Kasumi-1 (cell line): ENCODE measurements around the gene MOB3A.
A peak's percentile ranks its signal among the peaks of the same experiment; 100 is the strongest.
"Not testable (repeated sequence)": the region's sequence is repeated elsewhere in the genome, so short reads cannot be mapped to it uniquely, and the experiment has no call there.

Source experiments
- DNase-seq, 2 experiments: peaks; one replicate each; lab custom pipeline; 2025; lab: John Stamatoyannopoulos, UW

The MOB3A gene

GRCh38 chr19:2096034-2096479 is at the start of gene MOB3A:
TSS of gene MOB3A (minus strand) at chr19:2096326. CDS start at chr19:2078560, 17,766 bp downstream.
- DNase-seq = peak; percentile 75 to 80

DNA sequence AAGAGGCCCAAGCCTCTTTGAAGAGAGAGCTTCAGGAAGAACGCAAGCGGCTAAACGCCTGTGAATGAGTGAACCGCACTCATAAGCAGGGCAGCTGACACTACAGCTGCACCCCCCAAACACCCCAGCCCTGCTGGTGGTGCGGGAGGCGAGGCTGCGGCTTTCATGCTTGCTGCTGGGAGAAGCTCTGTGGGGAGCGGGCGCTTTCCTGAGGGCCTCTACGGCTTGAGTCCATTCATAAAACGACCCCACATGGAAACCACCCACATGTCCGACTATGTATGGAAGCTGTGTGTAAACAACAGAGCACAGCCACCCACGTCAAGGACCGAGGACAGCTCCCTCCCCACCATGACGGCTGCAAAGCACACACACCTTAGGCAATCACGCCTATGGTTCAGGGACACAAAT is 49.7 kb upstream of the MOB3A start:
- no peak for DNase-seq

GRCh38 chr19:2144190-2144589 is 48.1 kb upstream of the MOB3A start:
- no peak for DNase-seq

- no peak for DNase-seq
Measured at GRCh38 chr19:2142173-2142829, 46.2 kb upstream of the MOB3A start.

DNA sequence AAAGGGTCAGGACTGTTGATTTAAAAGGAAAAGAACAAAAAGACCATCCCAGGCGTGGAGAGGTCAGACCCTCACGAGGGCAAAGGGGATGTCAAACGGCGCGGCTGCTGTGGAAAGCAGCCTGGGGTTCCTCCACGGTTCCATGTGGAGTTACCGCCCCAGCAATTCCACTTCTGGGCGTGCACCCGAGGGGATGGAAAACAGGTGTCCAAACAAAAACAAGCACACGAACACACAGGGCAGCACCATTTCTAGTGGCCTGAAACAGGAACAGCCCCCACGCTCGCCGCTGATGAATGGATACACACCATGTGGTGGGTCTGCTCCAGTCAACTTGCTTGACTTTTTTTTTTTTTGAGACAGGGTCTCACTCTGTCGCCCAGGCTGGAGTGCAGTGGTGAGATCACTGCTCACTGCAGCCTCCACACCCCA is 44.0 kb upstream of the MOB3A start:
- no peak for DNase-seq

GRCh38 chr19:2139385-2140137 is 43.4 kb upstream of the MOB3A start:
- no peak for DNase-seq

DNA sequence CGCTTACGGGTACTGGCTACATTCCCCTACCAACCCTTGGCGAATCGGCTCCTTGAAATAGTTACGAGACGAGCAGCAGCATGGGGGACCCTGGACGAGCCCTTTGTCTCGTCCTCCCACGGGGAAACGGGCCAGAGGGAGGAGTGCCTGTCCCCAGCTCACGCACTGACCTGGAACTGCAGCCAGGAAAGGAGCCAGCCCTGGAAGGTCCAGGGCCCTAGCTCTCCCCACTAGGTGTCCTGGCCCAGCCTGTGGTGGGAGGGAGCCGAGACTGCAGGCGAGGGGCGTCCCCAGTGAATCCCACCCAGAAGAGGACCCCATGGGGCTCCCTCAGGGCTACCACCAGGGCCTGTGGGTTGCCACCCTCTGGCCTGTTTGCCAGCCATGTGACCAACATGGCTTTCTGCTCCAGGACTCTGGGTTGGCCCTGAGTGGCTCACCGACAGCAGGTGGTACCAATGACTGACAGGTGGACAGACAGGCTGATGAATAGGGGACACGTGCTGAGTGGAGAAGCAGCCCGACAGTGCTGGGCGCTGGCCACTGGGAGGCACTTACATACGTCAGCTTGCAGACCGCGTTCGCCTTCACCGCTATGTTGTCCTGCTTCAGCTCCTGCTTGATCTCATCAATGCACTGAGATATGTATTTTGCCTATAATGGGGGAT is 42.1 kb upstream of the MOB3A start:
- no peak for DNase-seq

GRCh38 chr19:2136796-2137195 is 40.7 kb upstream of the MOB3A start:
- DNase-seq = no peak

DNA sequence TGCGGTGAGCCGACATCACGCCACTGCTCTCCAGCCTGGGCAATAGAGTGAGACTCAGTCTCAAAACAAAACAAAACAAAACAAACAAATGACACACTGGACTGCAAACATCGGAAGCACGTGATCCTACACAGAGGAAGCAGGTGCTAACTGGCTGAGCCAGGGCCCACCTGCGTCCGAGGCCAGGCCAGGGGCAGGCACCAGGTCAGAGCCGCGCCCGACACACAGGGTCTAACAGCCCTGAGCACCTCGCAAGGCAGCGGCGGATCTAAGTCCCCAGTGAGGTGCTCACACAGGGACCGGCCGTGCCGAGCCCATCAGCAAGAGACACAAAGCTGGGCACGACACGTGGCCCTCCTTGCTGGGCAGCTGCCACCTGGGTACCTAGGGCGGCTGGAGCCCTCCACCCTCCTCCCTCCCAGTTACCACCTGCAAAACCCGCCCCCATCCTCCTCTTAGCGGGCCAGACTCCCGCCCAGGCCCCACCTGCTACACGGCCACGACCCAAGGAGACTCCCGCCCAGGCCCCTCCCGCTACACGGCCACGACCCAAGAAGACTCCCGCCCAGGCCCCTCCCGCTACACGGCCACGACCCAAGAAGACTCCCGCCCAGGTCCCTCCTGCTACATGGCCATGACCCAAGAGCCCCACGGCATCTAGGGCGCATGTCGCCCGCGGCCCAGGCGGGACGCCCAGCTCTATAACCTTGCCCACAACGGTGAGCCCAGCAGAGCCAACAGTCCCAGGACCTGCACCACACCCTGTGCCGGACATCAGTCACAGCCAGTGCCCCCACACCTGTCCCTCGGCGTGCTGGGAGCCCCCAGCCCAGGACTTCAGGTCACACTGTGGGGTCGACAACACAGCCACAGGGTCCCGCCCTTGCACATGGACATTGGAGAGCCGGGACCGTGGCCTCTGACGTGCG is 39.6 kb upstream of the MOB3A start:
- DNase-seq = no peak

DNA sequence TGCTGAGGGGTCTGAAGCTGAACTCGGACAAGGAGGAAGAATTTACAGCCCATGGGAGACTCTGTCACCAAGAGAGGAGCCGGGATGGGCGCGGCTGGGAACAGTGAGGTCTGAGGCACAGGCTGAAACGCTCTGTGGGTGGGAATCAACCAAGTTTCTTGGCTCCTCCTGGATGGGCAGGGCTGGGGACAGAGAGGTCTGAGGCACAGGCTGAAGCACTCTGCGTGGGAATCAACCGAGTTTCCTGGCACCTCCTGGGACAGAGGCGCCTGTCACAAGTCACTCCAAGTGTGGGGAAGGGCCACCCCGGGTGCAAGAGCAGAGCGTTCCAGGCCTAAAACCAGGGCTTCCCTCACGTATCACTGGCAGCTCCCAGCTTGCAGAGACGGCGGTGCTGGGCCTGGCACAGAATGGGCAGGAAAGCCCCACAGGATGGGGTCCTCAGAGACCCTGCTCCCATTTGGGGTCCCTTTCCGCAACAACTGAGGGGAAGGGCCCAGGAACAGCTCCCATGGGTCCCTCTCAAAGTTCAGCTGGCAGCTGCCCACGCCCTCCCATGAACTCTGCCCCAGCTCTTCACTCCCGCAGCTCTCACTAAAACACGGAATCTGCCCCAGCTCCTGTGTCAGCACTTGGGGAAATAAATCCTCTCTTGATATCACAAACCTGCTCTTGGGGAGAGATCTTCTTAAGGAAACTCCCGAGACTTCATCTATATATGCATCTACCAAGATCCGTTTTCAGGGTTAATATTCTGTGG is 36.8 kb upstream of the MOB3A start:
- no peak for DNase-seq

GRCh38 chr19:2132191-2132590 is 36.1 kb upstream of the MOB3A start:
- DNase-seq = no peak

- not testable (repeated sequence) for DNase-seq
Measured at GRCh38 chr19:2131012-2131975, 35.2 kb upstream of the MOB3A start.

- no peak for DNase-seq
Measured at GRCh38 chr19:2129892-2130770, 34.0 kb upstream of the MOB3A start.

DNA sequence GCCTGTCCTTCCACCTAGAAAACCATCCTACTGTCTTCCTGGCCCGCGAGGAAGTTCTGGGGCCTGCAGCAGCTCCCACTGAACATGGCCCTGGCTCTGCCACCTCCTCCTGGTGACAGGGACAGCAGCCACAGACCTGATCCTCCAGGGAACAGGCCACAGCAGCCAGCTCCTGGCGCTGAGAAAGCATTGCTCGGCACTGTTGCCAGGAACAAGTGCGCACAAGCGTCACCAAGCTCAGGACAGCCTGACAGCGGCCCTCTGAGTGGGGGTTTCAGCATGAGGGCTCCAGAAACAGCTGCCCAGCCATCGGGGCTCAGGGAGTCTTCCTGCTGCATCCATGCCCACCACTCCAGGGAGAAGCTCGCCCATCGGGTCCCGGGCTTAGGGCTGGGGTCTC is 33.4 kb upstream of the MOB3A start:
- no peak for DNase-seq

DNA sequence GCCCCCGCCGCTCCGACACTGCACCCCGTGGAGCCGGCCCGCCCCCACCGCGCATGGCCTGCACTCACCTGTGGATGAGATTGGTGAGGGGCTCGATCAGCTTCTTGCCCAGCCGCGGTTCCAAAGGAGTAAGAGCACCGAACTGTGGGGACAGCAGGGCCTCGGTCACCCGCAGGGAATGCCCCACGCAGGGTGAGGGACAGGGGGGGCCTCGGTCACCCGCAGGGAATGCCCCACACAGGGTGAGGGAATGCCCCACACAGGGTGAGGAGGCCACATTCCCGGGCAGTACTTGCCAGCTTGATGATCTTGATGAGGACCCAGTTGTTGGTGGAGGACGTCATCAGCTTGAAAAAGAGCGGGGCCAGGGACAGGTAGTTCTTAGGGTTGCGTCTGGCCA is 32.9 kb upstream of the MOB3A start:
- DNase-seq = no peak

DNA sequence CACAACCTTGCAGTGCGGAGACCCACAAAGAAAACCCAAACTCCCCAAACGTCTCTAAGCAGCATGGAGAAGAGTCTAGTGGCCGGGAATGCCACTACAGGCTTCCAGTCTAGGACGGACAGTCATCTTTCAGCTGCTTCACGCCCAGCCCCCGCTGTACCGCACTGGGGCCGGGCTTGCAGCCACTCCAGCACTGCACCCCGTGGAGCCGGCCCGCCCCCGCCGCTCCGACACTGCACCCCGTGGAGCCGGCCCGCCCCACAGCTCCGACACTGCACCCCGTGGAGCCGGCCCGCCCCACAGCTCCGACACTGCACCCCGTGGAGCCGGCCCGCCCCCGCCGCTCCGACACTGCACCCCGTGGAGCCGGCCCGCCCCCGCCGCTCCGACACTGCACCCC is 32.1 kb upstream of the MOB3A start:
- not testable (repeated sequence) for DNase-seq

DNA sequence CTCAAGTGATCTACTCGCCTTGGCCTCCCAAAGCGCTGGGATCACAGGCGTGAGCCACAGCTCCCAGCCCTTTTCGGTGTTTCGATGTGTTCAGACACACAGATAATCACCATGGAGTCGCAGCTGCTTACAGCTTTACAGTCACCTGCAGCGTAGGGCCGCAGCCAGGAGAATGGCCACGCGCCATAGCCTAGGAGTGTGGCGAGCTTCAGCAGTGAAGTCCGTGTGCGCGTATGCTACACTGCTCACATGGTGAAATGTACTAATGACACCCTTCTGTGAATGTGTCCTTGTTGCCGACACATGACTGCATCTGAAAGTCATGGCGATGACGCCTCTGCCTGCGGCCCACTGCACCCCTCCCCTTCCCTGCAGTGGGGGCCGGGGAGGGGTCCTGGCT is 31.6 kb upstream of the MOB3A start:
- DNase-seq = no peak

- no peak for DNase-seq
Measured at GRCh38 chr19:2126879-2127518, 30.9 kb upstream of the MOB3A start.
